HG03460 (cell line): ENCODE data around the gene MAP3K1.

Experiments
- ATAC-seq: cut with Tn5 transposase; IDR thresholded peaks from one replicate; pipeline ENCODE4 v1.9.1; 2021; ENCODE audit not compliant: unreplicated experiment

Gene MAP3K1

GRCh38 chr5:56900395-56900794 lies 85.0 kb downstream of the MAP3K1 start:
- ATAC-seq: no peak

GRCh38 chr5:56900858-56901578 lies 85.7 kb downstream of the MAP3K1 start:
- no peak for ATAC-seq

GRCh38 chr5:56908942-56909293 lies 93.6 kb downstream of the MAP3K1 start:
- ATAC-seq: peak; percentile 41

- peak; percentile 81 for ATAC-seq
Measured at GRCh38 chr5:56909294-56910209, 94.2 kb downstream of the MAP3K1 start, which contains the start of gene SETD9. SETD9 (plus strand) TSS chr5:56909596; CDS start chr5:56909646, 50 bp downstream.

GRCh38 chr5:56910210-56910965 lies 95.0 kb downstream of the MAP3K1 start:
- ATAC-seq: peak; percentile 13

- ATAC-seq: no peak
Measured at GRCh38 chr5:56913766-56914165, 98.4 kb downstream of the MAP3K1 start.

GRCh38 chr5:56914678-56915077 lies 99.3 kb downstream of the MAP3K1 start:
- ATAC-seq: no peak

GRCh38 chr5:56917534-56917933 lies 102.2 kb downstream of the MAP3K1 start:
- ATAC-seq: no peak

- ATAC-seq: no peak
Measured at GRCh38 chr5:56918054-56918453, 102.7 kb downstream of the MAP3K1 start.

DNA sequence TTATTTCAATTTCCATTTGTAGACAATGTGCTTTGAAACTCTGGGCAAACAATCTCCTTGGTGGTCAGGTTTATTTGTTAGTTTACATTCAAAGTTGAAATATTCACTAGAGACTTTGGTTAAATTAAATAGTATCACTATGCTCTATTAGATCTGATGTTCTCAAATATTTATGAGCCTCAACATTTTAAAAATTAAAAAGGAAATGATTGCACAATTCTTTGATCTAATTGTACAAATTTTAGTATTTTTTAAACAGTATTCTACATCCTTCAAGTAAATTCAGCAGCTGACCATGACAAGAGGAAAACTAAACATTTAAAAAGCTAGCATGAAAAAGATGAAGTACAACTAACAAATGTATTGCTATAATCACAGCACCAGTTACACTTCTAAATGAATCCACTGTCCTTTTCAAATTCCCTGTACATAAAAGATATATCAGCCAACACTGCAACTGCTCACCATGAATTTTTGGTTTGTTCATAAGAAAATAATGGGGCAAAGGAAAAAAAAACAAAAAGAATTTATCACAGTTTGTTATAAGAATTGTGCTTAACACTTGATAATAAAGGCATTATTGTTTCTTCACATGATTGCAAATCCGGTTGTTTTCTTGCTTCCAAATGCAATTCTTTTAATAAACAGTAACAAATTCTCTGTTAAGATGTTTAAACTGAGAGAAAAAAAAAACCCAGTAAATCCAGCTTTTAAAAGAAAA lies 104.8 kb downstream of the MAP3K1 start:
- no peak for ATAC-seq

DNA sequence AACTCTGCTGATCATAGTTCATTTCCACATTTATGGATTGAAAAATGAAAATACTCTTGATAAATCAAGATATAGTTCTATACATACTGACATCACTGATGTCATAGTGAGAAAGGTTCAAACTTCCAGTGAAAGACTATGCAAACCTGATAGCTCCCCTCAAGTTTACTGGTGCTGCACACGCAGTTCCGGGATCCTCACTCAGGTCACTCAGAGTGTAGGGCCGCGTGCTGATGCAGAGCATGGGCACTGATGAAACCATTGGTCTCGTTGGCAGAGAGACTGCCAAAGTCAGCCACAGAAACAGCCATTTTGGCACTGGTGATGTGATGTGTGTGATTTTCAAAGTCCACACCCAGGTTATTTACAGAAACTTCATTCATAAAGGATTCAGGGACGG lies 107.6 kb downstream of the MAP3K1 start:
- ATAC-seq: no peak

- no peak for ATAC-seq
Measured at GRCh38 chr5:56934325-56934724, 119.0 kb downstream of the MAP3K1 start.

DNA sequence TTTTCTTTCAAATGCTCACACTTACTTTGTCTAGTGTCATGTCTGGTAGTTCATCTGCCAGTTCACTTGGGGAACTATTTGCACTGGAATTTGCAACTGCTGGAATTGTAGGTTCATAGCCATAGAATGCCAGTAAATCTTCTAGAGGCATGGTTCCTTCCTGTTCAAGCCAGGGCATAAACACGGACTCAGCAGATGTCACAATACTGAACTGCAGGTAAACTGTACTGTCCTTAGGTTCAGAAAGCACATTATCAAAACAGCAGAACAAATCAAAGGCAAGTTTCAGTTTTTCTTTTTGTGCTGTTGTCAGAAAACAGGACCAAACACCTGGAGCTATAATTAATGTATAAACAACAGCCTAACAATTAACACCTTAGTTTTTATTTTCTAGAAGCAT lies 123.5 kb downstream of the MAP3K1 start:
- no peak for ATAC-seq

DNA sequence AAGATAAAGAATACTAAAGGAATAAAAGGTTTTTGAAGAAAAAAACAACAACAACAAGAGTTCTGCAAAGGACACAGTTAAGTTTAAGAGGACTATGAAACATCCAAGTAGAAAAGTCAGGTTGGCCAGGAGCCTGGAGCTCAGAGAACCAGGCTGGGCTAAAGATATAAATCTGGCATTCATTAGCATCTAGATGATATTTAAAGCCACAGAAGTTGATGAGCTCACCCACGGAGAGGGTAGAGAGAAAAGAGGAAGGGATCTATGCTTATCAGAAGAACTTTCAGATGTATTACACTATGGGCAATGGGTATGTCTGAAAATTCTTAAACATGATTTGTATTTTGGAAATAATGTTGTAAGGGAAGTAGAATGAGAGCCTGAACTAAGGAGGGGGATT lies 126.6 kb downstream of the MAP3K1 start:
- no peak for ATAC-seq
